T-helper 17 cell (primary cell): ENCODE measurements around the gene CCL3. TPM values are rescaled to one million over a fixed set of nuclear protein-coding genes. Genes with fewer than 3 reads are reported as not detected.
"Not testable (repeated sequence)": the region's sequence is repeated elsewhere in the genome, so short reads cannot be mapped to it uniquely, and the experiment has no call there.

Experiments
- ATAC-seq: fragments of 150-1000 bp; cut with Tn5 transposase; 2 replicates; pipeline ENCODE4 v1.10.0; 2021; ENCODE audit warnings: mild to moderate bottlenecking, moderate library complexity
- DNase-seq, 3 donors: peaks; one replicate each; pipeline versions ENCODE4 v3.0.0 to v3.0.0-alpha.2; 2020 to 2021
- H3K9me3 ChIP-seq: one replicate; pipeline ENCODE4 v1.7.0; 2013; ENCODE audit warnings: low read length, mild to moderate bottlenecking; ENCODE audit not compliant: control insufficient read depth, poor library complexity, severe bottlenecking
- H3K27ac Mint-ChIP-seq: one replicate; pipeline ENCODE4 v1.8.0; 2022; ENCODE audit warnings: mild to moderate bottlenecking, moderate library complexity, mixed read lengths
- H3K27me3 Mint-ChIP-seq: one replicate; pipeline ENCODE4 v1.8.0; 2022; ENCODE audit warnings: mixed read lengths
- H3K36me3 Mint-ChIP-seq: one replicate; pipeline ENCODE4 v1.8.0; 2022; ENCODE audit warnings: low read depth, mixed read lengths
- H3K4me1 Mint-ChIP-seq: one replicate; pipeline ENCODE4 v1.8.0; 2022; ENCODE audit warnings: mild to moderate bottlenecking, mixed read lengths
- H3K4me3 Mint-ChIP-seq: one replicate; pipeline ENCODE4 v1.8.0; 2022; ENCODE audit warnings: mild to moderate bottlenecking, moderate library complexity, mixed read lengths
- total RNA-seq, 4 donors: library from RNA in 2 of 4; stranded (reverse) in 2 of 4; gene quantifications; one replicate each; pipeline ENCODE4 v1.2.3 and lab custom pipeline; 2022 to 2026

Gene CCL3
- total RNA-seq, 2 donors from 2014 or later: 5.8 to 8.8 TPM

DNA sequence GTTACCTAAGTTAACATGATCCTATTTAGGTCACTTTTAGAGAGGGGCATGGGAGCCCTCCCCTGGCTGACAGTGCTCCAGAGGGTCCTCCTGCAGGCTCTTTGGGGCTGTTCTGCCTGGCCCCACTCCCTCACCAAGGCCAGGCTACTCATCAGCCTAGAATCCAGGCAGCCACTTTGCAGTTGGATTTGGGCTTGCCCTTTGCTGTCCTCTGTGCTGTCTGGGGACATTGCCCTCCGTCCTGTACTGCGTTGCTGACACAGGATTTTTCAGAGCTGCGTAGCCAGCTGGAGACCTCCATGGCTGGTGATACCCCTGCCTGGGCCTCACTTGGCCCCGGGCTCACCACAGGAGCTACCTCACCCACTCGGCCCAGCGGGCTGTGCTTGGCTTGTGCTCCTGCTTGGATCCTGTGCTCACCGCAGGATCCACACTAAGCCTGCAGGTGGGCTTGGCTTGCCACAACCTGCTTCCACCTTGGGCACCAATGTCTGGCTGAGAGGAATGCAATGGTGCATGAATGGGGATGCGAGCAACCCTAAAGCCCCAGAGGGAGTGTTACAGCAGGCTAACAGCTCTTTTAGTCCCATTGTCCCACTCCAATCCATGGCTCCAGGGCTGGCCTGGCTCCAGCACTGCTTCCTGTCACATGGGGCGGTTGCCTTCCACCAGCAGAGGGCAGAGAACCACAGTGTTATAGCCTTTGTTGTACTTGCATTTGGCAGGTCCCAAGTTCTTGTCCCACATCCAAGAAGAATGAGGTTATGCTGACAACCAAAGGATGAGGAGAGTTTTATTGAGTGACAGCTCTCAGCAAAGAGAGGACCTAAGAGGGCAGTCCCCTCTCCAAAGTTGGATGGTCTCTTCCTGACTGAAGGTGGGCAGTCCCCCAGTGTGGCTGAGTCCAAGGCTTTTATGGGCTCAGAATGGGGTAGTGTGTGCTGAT is 35.2 kb upstream of the CCL3 start:
- no peak overlapping the region for H3K27ac Mint-ChIP-seq
- no peak overlapping the region for H3K4me3 Mint-ChIP-seq
- no peak for ATAC-seq
- no peaks in the 10 kb centered on the region for H3K9me3 ChIP-seq
- no peak for DNase-seq
- H3K4me1 Mint-ChIP-seq: no peaks in the 10 kb centered on the region
- peaks cover 40% of the 10 kb centered on the region for H3K27me3 Mint-ChIP-seq
- H3K36me3 Mint-ChIP-seq: no peaks in the 10 kb centered on the region

DNA sequence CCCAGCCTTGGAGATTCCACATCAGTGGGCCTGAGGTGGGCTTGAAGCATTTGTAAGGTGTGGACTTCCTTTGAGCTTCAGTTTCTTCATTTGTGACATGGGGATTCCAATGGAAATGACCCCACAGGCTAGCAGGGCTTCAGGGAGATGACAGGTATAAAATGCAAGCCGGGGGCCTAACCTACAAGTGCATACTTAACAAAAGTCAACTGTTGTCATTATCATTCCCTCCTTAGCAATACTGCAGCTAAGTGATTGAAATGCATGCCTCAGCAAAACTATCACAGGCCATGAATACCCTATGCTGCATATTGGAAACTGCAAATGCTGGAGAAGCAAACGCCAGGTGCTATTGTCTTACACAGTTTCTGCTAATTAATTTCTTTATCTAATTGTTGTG is 33.5 kb upstream of the CCL3 start:
- Mint-ChIP-seq H3K27ac (no peak overlapping the region), H3K4me3 (no peak overlapping the region), H3K4me1 (no peaks in the 10 kb centered on the region), H3K36me3 (no peaks in the 10 kb centered on the region), H3K27me3 (peaks cover 27% of the 10 kb centered on the region)
- DNase-seq (no peak), ATAC-seq (no peak)
- H3K9me3 ChIP-seq: no peaks in the 10 kb centered on the region

DNA sequence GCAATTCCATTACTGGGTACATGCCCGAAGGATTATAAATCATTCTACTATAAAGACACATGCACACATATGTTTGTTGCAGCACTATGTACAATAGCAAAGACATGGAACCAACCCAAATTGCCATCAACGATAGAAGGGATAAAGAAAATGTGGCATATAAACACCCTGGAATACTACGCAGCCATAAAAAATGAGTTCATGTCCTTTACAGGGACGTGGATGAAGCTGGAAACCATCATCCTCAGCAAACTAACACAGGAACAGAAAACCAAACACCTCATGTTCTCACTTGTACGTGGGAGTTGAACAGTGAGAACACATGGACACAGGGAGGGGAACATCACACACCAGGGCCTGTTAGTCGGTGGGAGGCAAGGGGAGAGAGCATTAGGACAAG is 31.2 kb upstream of the CCL3 start:
- not testable (repeated sequence) for H3K9me3 ChIP-seq, ATAC-seq, DNase-seq, H3K4me1 Mint-ChIP-seq, H3K4me3 Mint-ChIP-seq, H3K27ac Mint-ChIP-seq, H3K36me3 Mint-ChIP-seq
- H3K27me3 Mint-ChIP-seq: peaks cover 24% of the 10 kb centered on the region

DNA sequence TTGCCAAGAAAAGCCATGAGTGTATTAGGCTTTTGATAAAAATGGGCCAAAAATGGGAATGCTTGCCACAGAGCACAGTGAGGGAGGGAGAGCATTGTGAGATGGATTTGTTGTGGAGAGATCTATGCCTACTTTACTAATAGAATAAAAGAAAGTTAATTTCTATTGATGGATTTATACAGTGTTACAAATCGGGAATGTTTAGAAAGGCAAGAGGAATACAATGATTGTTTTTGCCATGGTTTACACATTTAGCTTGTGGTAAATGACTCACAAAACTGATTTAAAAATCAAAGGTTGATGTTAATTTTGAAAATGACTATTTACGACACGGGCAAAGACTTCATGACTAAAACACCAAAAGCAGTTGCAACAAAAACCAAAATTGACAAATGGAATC is 30.3 kb upstream of the CCL3 start:
- no peaks in the 10 kb centered on the region for H3K4me1 Mint-ChIP-seq
- H3K27ac Mint-ChIP-seq: no peak overlapping the region
- no peak for ATAC-seq
- no peak overlapping the region for H3K4me3 Mint-ChIP-seq
- peaks cover 24% of the 10 kb centered on the region for H3K27me3 Mint-ChIP-seq
- DNase-seq: no peak
- no peaks in the 10 kb centered on the region for H3K9me3 ChIP-seq
- H3K36me3 Mint-ChIP-seq: no peaks in the 10 kb centered on the region

DNA sequence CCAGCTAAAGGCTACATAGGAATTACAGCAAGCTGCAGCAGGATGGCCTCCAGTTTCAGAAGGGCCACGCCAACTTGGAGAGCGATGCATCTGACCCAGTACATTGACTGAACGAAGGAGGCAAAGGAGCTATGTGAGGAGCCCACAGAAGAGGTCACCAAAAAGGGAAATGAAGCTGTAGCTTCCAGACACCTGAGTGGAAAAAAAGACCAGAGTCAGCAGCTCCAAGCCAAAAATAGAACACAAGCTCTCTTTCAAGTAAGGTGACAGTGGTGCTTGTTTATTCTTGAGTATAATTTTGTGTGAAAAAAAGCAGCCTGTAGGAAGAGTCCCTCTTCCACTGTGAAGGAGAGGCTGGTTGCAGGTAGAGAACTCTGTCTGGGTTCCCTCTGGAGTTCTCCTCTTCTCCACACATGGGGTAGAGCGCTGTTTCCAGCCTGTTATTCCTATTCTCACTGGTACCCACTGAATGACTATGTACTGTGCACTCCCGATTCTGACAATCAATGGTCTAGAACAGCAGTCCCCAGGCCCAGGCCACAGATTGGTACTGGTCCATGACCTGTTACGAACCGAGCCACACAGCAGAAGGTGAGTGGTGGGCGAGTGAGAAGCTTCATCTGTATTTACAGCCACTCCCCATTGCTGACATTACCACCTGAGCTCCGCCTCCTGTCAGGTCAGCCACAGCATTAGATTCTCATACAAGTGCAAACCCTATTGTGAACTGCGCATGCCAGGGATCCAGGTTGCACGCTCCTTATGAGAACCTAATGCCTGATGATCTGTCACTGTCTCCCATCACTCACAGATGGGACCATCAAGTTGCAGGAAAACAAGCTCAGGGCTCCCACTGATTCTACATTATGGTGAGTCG is 28.8 kb upstream of the CCL3 start:
- DNase-seq (no peak), ATAC-seq (no peak)
- H3K27me3 Mint-ChIP-seq: peaks cover 33% of the 10 kb centered on the region
- H3K27ac Mint-ChIP-seq: no peak overlapping the region
- no peaks in the 10 kb centered on the region for H3K9me3 ChIP-seq
- no peak overlapping the region for H3K4me3 Mint-ChIP-seq
- no peaks in the 10 kb centered on the region for H3K4me1 Mint-ChIP-seq
- H3K36me3 Mint-ChIP-seq: no peaks in the 10 kb centered on the region

DNA sequence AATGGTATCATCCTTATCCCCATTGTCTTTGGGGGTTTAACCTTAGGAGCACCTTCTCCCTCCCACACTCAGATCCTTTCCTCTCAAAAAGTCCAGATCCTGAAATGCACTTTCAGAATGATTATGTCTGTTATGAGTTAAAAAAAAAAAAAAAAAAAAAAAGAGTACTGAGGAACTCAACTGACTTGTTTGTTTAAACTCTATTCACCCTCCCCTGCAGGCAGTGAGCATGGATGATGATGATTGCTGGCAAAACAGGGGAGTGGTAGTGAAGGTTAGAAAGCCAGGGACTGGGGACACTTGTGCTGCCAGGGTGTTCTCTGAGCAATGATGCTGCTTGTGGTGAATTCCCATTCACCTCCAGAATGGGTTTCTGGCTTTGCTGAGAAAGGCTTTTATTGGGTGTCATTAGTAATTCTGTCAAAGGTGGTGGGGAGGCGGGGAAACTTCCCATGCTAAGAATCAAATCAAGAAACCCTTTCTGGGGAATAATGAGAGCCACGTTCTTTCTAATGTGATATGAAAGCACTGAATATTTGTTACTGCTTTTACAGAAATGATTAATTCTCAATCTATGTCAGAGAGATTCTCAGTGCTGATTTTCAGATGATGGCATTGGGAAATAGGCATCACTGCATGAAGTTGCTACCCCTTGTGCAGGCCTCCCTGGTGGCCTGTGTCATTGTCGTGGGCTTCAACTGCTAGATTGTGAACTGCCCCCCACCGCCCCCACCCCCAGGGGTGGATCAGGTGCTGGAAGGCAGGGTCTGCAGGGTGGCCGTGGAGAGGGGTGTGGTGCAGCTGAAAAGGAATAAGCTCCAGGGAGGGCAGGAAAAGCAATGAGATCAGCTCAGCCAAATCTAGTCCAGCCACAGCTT is 27.8 kb upstream of the CCL3 start:
- Mint-ChIP-seq H3K4me1 (no peaks in the 10 kb centered on the region), H3K27ac (no peak overlapping the region), H3K36me3 (no peaks in the 10 kb centered on the region), H3K4me3 (no peak overlapping the region), H3K27me3 (peaks cover 29% of the 10 kb centered on the region)
- no peak for DNase-seq
- no peak for ATAC-seq
- H3K9me3 ChIP-seq: no peaks in the 10 kb centered on the region

DNA sequence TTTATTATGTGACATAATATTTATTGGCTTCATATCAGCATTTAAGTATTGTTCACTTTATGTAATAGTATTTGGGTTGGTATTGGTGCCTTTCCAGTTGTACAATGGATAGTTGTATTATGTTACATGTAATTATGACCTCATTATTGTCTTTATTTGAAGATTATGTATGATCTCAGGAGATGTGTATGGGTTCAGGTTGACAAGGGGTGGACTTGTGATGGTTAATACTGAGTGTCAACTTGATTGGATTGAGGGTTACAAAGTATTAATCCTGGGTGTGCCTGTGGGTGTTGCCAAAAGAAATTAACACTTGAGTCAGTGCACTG is 25.7 kb upstream of the CCL3 start:
- H3K27ac Mint-ChIP-seq, DNase-seq, H3K4me3 Mint-ChIP-seq, ATAC-seq, H3K9me3 ChIP-seq, H3K36me3 Mint-ChIP-seq, H3K4me1 Mint-ChIP-seq: not testable (repeated sequence)
- H3K27me3 Mint-ChIP-seq: peaks cover 27% of the 10 kb centered on the region

DNA sequence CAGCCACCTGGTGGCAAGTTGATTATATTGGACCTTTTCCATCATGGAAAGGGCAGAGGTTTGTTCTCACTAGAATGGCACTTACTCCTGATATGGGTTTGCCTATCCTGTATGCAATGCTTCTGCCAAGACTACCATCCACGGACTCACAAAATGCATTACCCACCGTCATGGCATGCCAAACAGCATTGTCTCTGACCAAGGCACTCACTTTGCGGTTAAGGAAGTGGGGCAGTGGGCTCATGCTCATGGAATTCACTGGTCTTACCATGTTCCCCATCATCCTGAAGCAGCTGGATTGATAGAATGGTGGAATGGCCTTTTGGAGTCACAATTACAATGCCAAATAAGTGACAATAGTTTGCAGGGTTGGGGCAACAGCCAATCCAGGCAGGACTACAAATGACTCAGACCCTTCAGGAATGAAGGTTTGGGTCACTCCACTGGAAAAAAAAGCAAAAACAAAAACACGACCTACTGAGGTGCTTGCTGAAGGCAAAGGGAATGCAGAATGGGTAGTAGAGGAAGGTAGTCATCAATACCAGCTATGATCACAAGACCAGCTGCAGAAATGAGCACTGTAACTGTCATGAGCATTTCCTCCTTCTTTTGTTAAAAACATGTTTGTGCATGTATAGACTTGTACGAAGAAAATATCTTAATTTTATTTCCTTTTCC is 25.2 kb upstream of the CCL3 start:
- H3K9me3 ChIP-seq, H3K4me1 Mint-ChIP-seq, H3K36me3 Mint-ChIP-seq, H3K27ac Mint-ChIP-seq, ATAC-seq, DNase-seq, H3K4me3 Mint-ChIP-seq: not testable (repeated sequence)
- H3K27me3 Mint-ChIP-seq: peaks cover 32% of the 10 kb centered on the region

DNA sequence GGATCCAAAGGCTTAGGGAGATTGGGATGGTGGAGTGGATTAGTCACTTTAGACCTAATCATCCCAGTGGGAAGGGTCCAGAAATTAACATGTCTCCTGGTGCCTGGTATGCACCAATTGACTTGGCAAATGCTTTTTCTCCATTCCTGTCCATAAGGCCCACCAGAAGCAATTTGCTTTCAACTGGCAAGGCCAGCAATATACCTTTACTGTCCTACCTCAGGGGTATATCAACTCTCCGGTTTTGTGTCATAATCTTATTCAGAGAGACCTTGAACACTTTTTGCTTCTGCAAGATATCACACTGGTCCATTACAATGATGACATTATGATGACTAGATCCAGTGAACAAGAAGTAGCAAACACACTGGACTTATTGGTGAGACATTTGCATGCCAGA is 23.2 kb upstream of the CCL3 start:
- peaks cover 42% of the 10 kb centered on the region for H3K27me3 Mint-ChIP-seq
- ATAC-seq, H3K36me3 Mint-ChIP-seq, H3K9me3 ChIP-seq, DNase-seq, H3K27ac Mint-ChIP-seq, H3K4me3 Mint-ChIP-seq, H3K4me1 Mint-ChIP-seq: not testable (repeated sequence)

DNA sequence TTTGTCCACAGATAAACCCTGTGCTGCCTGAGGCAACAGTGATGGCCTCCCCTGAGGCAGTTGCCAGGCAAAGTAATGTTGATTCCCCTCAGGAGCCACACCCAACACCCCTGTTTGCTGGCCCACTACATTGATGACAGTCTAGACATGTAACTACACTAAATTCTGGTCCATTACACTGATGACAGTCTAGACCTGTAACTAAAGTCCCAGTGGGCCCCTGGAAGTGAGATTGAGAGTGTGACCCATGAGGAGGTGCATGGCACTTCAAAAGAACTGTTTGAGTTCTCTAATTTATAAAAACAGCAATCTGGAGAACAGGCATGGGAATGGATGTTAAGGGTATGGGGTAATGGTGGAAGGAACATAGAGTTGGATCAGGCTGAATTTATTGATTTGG is 22.6 kb upstream of the CCL3 start:
- Mint-ChIP-seq H3K27me3 (peaks cover 44% of the 10 kb centered on the region), H3K4me3 (no peak overlapping the region), H3K4me1 (no peaks in the 10 kb centered on the region), H3K27ac (no peak overlapping the region), H3K36me3 (no peaks in the 10 kb centered on the region)
- DNase-seq (no peak), ATAC-seq (no peak)
- H3K9me3 ChIP-seq: no peaks in the 10 kb centered on the region

DNA sequence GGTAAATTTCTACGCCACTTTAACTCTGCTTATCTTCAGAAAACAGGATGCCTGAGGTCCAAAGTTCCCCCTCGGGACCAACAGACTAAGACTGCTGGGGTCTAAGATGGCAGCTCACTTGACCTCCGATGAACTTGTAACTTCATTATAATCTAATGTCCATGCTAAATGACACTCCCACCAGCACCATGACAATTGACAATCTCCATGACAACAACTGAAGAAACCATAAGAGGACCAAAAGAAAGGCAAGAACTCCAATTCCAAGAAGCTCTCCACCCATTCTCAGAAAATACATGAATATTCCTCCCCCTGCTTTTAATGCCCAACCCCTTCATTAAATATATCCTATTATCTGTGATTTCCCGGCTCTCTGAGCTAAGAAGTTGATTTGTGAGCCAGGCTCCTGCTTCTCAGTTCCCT is 21.1 kb upstream of the CCL3 start:
- ATAC-seq: no peak
- H3K9me3 ChIP-seq: no peaks in the 10 kb centered on the region
- Mint-ChIP-seq H3K36me3 (no peaks in the 10 kb centered on the region), H3K4me1 (no peaks in the 10 kb centered on the region), H3K27ac (no peak overlapping the region), H3K27me3 (peaks cover 56% of the 10 kb centered on the region), H3K4me3 (no peak overlapping the region)
- DNase-seq: no peak

DNA sequence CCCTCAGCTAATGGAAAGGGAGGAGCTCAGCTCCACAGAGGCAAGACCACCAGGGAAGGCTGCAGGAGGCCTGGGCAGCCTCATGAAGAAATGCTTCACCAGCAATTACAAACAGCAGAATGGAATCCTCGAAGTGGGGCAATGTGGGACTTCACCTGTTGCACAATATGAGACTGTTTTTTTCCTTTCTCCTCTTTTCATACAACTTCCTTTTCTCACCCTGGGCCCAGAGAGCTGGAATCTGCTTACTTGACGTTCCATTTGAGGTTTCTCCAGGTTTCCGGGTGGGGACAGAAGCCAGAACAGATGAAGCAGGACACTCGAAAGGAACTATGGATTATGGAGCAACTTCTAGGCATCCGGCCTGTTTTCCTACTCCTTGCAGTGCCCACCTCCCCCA is 18.3 kb upstream of the CCL3 start:
- not testable (repeated sequence) for DNase-seq, H3K4me3 Mint-ChIP-seq, H3K36me3 Mint-ChIP-seq, H3K27ac Mint-ChIP-seq, H3K9me3 ChIP-seq, ATAC-seq, H3K4me1 Mint-ChIP-seq
- peaks cover 75% of the 10 kb centered on the region for H3K27me3 Mint-ChIP-seq
